SK-N-SH treated with all-trans-retinoic acid at 6 μM for 48 hours (cell line): ENCODE measurements around the gene AMBN.

Source experiments
- ARNTL ChIP-seq: fragments of 450-650 bp; formaldehyde crosslinking; IDR thresholded peaks from 2 replicates; pipeline ENCODE4 v1.5.0; 2020; ENCODE audit warnings: low read depth, mild to moderate bottlenecking, moderate library complexity, borderline replicate concordance
- CREB5 ChIP-seq: fragments of 250-450 bp; sonication (Bioruptor Pico); IDR thresholded peaks from 2 replicates; pipeline ENCODE4 v1.5.1; 2020; ENCODE audit warnings: low read depth, mild to moderate bottlenecking, moderate library complexity
- CSDC2 ChIP-seq: fragments of 250-450 bp; sonication (Bioruptor Pico); IDR thresholded peaks from 2 replicates; pipeline ENCODE4 v1.5.0; 2020; ENCODE audit warnings: mild to moderate bottlenecking, moderate library complexity
- ESRRG ChIP-seq: fragments of 250-450 bp; sonication (Bioruptor Pico); IDR thresholded peaks from 2 replicates; pipeline ENCODE4 v1.6.1; 2021; ENCODE audit warnings: mild to moderate bottlenecking
- GLIS3 ChIP-seq: fragments of 250-450 bp; sonication (Bioruptor Pico); IDR thresholded peaks from 2 replicates; pipeline ENCODE4 v1.5.0; 2020; ENCODE audit warnings: mild to moderate bottlenecking, moderate library complexity
- OSR1 ChIP-seq: fragments of 250-450 bp; sonication (Bioruptor Pico); IDR thresholded peaks from 2 replicates; pipeline ENCODE4 v1.8.0; 2022; ENCODE audit warnings: moderate library complexity, mild to moderate bottlenecking, inconsistent platforms
- RARB ChIP-seq: fragments of 250-450 bp; sonication (Bioruptor Pico); IDR thresholded peaks from 2 replicates; pipeline ENCODE4 v1.8.0; 2021; ENCODE audit warnings: mild to moderate bottlenecking, moderate library complexity
- ZC3H10 ChIP-seq: fragments of 250-450 bp; sonication (Bioruptor Pico); IDR thresholded peaks from 2 replicates; pipeline ENCODE4 v1.5.1; 2021; ENCODE audit warnings: mild to moderate bottlenecking, moderate library complexity
- ZFP3 ChIP-seq: fragments of 250-450 bp; sonication (Bioruptor Pico); IDR thresholded peaks from 2 replicates; pipeline ENCODE4 v1.5.0; 2020; ENCODE audit warnings: mild to moderate bottlenecking, moderate library complexity
- ZFP30 ChIP-seq: fragments of 450-650 bp; formaldehyde crosslinking; IDR thresholded peaks from 2 replicates; pipeline ENCODE4 v1.5.0; 2022; ENCODE audit warnings: mild to moderate bottlenecking, moderate library complexity
- ZNF70 ChIP-seq: fragments of 450-650 bp; formaldehyde crosslinking; IDR thresholded peaks from 2 replicates; pipeline ENCODE4 v1.5.0; 2020; ENCODE audit warnings: mild to moderate bottlenecking, moderate library complexity
- TF ChIP-seq, protein P1 (sequence below): fragments of 250-450 bp; sonication (Bioruptor Pico); IDR thresholded peaks from 2 replicates; pipeline ENCODE4 v1.8.0; 2020; ENCODE audit warnings: mild to moderate bottlenecking, moderate library complexity, borderline replicate concordance
- TF ChIP-seq, protein P2 (sequence below): fragments of 250-450 bp; sonication (Bioruptor Pico); IDR thresholded peaks from 2 replicates; pipeline ENCODE4 v1.5.1; 2021; ENCODE audit warnings: mild to moderate bottlenecking, moderate library complexity
- TF ChIP-seq, protein P3 (sequence below): fragments of 250-450 bp; sonication (Bioruptor Pico); IDR thresholded peaks from 2 replicates; pipeline ENCODE4 v1.5.0; 2020; ENCODE audit warnings: mild to moderate bottlenecking, moderate library complexity

GRCh38 chr4:70628444-70628843 is 36.4 kb downstream of the AMBN start, which contains the start of gene ENAM:
- TF ChIP-seq GLIS3 (no peak), ZFP3 (CRISPR knock-in tag) (no peak), RARB (CRISPR knock-in tag) (no peak), OSR1 (no peak), ZC3H10 (CRISPR knock-in tag) (no peak), ESRRG (no peak), ARNTL (CRISPR knock-in tag) (no peak), ZNF70 (CRISPR knock-in tag) (no peak), CSDC2 (CRISPR knock-in tag) (no peak), CREB5 (CRISPR knock-in tag) (no peak), ZFP30 (no peak)
- TF ChIP-seq, protein P1, sequence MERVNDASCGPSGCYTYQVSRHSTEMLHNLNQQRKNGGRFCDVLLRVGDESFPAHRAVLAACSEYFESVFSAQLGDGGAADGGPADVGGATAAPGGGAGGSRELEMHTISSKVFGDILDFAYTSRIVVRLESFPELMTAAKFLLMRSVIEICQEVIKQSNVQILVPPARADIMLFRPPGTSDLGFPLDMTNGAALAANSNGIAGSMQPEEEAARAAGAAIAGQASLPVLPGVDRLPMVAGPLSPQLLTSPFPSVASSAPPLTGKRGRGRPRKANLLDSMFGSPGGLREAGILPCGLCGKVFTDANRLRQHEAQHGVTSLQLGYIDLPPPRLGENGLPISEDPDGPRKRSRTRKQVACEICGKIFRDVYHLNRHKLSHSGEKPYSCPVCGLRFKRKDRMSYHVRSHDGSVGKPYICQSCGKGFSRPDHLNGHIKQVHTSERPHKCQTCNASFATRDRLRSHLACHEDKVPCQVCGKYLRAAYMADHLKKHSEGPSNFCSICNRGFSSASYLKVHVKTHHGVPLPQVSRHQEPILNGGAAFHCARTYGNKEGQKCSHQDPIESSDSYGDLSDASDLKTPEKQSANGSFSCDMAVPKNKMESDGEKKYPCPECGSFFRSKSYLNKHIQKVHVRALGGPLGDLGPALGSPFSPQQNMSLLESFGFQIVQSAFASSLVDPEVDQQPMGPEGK (CRISPR knock-in tag): no peak
- TF ChIP-seq, protein P2, sequence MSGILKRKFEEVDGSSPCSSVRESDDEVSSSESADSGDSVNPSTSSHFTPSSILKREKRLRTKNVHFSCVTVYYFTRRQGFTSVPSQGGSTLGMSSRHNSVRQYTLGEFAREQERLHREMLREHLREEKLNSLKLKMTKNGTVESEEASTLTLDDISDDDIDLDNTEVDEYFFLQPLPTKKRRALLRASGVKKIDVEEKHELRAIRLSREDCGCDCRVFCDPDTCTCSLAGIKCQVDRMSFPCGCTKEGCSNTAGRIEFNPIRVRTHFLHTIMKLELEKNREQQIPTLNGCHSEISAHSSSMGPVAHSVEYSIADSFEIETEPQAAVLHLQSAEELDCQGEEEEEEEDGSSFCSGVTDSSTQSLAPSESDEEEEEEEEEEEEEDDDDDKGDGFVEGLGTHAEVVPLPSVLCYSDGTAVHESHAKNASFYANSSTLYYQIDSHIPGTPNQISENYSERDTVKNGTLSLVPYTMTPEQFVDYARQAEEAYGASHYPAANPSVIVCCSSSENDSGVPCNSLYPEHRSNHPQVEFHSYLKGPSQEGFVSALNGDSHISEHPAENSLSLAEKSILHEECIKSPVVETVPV (CRISPR knock-in tag): no peak
- TF ChIP-seq, protein P3, sequence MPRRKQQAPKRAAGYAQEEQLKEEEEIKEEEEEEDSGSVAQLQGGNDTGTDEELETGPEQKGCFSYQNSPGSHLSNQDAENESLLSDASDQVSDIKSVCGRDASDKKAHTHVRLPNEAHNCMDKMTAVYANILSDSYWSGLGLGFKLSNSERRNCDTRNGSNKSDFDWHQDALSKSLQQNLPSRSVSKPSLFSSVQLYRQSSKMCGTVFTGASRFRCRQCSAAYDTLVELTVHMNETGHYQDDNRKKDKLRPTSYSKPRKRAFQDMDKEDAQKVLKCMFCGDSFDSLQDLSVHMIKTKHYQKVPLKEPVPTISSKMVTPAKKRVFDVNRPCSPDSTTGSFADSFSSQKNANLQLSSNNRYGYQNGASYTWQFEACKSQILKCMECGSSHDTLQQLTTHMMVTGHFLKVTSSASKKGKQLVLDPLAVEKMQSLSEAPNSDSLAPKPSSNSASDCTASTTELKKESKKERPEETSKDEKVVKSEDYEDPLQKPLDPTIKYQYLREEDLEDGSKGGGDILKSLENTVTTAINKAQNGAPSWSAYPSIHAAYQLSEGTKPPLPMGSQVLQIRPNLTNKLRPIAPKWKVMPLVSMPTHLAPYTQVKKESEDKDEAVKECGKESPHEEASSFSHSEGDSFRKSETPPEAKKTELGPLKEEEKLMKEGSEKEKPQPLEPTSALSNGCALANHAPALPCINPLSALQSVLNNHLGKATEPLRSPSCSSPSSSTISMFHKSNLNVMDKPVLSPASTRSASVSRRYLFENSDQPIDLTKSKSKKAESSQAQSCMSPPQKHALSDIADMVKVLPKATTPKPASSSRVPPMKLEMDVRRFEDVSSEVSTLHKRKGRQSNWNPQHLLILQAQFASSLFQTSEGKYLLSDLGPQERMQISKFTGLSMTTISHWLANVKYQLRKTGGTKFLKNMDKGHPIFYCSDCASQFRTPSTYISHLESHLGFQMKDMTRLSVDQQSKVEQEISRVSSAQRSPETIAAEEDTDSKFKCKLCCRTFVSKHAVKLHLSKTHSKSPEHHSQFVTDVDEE (CRISPR knock-in tag): no peak
